KOPT-K1 (cell line): ENCODE measurements around the gene RNF133.

ENCODE experiments used
- H3K27ac ChIP-seq: fragments of 200-600 bp; sonication (generic); 2 replicates; pipeline ENCODE4 v1.5.1; 2016; ENCODE audit warnings: antibody characterized with exemption, mild to moderate bottlenecking, low read depth, low read length; ENCODE audit not compliant: poor library complexity, severe bottlenecking
- H3K36me3 ChIP-seq: fragments of 200-600 bp; sonication (generic); 2 replicates; pipeline ENCODE4 v1.5.1; 2017; ENCODE audit warnings: antibody characterized with exemption, mild to moderate bottlenecking, low read length, moderate library complexity; ENCODE audit not compliant: insufficient read depth
- H3K9me3 ChIP-seq: fragments of 200-600 bp; sonication (generic); 2 replicates; pipeline ENCODE4 v1.5.1; 2017; ENCODE audit warnings: antibody characterized with exemption, low read length, mild to moderate bottlenecking; ENCODE audit not compliant: insufficient read depth, poor library complexity, severe bottlenecking

The RNF133 gene

GRCh38 chr7:122699017-122699416 is at the start of gene RNF133:
TSS of gene RNF133 (minus strand) at chr7:122699117. CDS start at chr7:122698918, 199 bp downstream.
- no peaks in the 10 kb centered on the region for H3K9me3 ChIP-seq
- no peak within 1 kb of the TSS for H3K27ac ChIP-seq
- no peaks in the 10 kb centered on the region for H3K36me3 ChIP-seq

- H3K36me3 ChIP-seq: no peaks in the 10 kb centered on the region
- H3K9me3 ChIP-seq: no peaks in the 10 kb centered on the region
Measured at GRCh38 chr7:122748195-122748594, 49.3 kb upstream of the RNF133 start.

GRCh38 chr7:122746948-122747347 is 48.0 kb upstream of the RNF133 start:
- no peaks in the 10 kb centered on the region for H3K36me3 ChIP-seq
- no peak overlapping the region for H3K27ac ChIP-seq
- H3K9me3 ChIP-seq: no peaks in the 10 kb centered on the region

More at GRCh38 chr7:122748195-122748594, 49.3 kb upstream of the RNF133 start:
- H3K27ac ChIP-seq: no peak overlapping the region

GRCh38 chr7:122743211-122743610 is 44.3 kb upstream of the RNF133 start:
- no peak overlapping the region for H3K27ac ChIP-seq
- no peaks in the 10 kb centered on the region for H3K36me3 ChIP-seq
- no peaks in the 10 kb centered on the region for H3K9me3 ChIP-seq

GRCh38 chr7:122738947-122739346 is 40.0 kb upstream of the RNF133 start:
- Histone ChIP-seq H3K27ac (no peak overlapping the region), H3K9me3 (no peaks in the 10 kb centered on the region), H3K36me3 (no peaks in the 10 kb centered on the region)

- Histone ChIP-seq H3K36me3 (no peaks in the 10 kb centered on the region), H3K9me3 (no peaks in the 10 kb centered on the region), H3K27ac (no peak overlapping the region)
Measured at GRCh38 chr7:122736183-122736582, 37.3 kb upstream of the RNF133 start.

GRCh38 chr7:122727759-122728158 is 28.8 kb upstream of the RNF133 start:
- no peak overlapping the region for H3K27ac ChIP-seq
- no peaks in the 10 kb centered on the region for H3K36me3 ChIP-seq
- no peaks in the 10 kb centered on the region for H3K9me3 ChIP-seq

GRCh38 chr7:122727354-122727753 is 28.4 kb upstream of the RNF133 start:
- Histone ChIP-seq H3K27ac (no peak overlapping the region), H3K9me3 (no peaks in the 10 kb centered on the region), H3K36me3 (no peaks in the 10 kb centered on the region)

GRCh38 chr7:122726881-122727280 is 28.0 kb upstream of the RNF133 start:
- H3K9me3 ChIP-seq: no peaks in the 10 kb centered on the region
- H3K27ac ChIP-seq: no peak overlapping the region
- H3K36me3 ChIP-seq: no peaks in the 10 kb centered on the region

GRCh38 chr7:122724366-122724765 is 25.4 kb upstream of the RNF133 start:
- no peaks in the 10 kb centered on the region for H3K9me3 ChIP-seq
- H3K27ac ChIP-seq: no peak overlapping the region
- no peaks in the 10 kb centered on the region for H3K36me3 ChIP-seq

- H3K27ac ChIP-seq: no peak overlapping the region
- H3K36me3 ChIP-seq: no peaks in the 10 kb centered on the region
- H3K9me3 ChIP-seq: no peaks in the 10 kb centered on the region
Measured at GRCh38 chr7:122719010-122719578, 20.2 kb upstream of the RNF133 start.

GRCh38 chr7:122717356-122718089 is 18.6 kb upstream of the RNF133 start:
- Histone ChIP-seq H3K36me3 (no peaks in the 10 kb centered on the region), H3K9me3 (no peaks in the 10 kb centered on the region), H3K27ac (no peak overlapping the region)

- no peaks in the 10 kb centered on the region for H3K9me3 ChIP-seq
- no peak overlapping the region for H3K27ac ChIP-seq
- H3K36me3 ChIP-seq: no peaks in the 10 kb centered on the region
Measured at GRCh38 chr7:122715183-122715582, 16.3 kb upstream of the RNF133 start.

GRCh38 chr7:122710916-122711315 is 12.0 kb upstream of the RNF133 start:
- Histone ChIP-seq H3K27ac (no peak overlapping the region), H3K36me3 (no peaks in the 10 kb centered on the region), H3K9me3 (no peaks in the 10 kb centered on the region)

- Histone ChIP-seq H3K27ac (no peak overlapping the region), H3K9me3 (no peaks in the 10 kb centered on the region), H3K36me3 (no peaks in the 10 kb centered on the region)
Measured at GRCh38 chr7:122709930-122710646, 11.2 kb upstream of the RNF133 start.
